Gastroesophageal sphincter (tissue), 3 donors: ENCODE data around the gene PCSK7.

Experiments
- POLR2AphosphoS5 ChIP-seq: sonication (generic); formaldehyde crosslinking; IDR thresholded peaks from one replicate; pipeline ENCODE4 v1.6.1; 2017; ENCODE audit warnings: antibody characterized with exemption
- TF ChIP-seq, protein P1 (sequence below), 4 experiments: fragments of 200-600 bp in 2 of 4; fragments of 450-650 bp in 2 of 4; sonication (generic) in 1 of 4; IDR thresholded peaks; one replicate each; pipeline ENCODE4 v1.5.1; 2017 to 2019; ENCODE audit warnings: antibody characterized with exemption in 4 of 4, mild to moderate bottlenecking in 2 of 4, moderate library complexity in 2 of 4

DNA sequence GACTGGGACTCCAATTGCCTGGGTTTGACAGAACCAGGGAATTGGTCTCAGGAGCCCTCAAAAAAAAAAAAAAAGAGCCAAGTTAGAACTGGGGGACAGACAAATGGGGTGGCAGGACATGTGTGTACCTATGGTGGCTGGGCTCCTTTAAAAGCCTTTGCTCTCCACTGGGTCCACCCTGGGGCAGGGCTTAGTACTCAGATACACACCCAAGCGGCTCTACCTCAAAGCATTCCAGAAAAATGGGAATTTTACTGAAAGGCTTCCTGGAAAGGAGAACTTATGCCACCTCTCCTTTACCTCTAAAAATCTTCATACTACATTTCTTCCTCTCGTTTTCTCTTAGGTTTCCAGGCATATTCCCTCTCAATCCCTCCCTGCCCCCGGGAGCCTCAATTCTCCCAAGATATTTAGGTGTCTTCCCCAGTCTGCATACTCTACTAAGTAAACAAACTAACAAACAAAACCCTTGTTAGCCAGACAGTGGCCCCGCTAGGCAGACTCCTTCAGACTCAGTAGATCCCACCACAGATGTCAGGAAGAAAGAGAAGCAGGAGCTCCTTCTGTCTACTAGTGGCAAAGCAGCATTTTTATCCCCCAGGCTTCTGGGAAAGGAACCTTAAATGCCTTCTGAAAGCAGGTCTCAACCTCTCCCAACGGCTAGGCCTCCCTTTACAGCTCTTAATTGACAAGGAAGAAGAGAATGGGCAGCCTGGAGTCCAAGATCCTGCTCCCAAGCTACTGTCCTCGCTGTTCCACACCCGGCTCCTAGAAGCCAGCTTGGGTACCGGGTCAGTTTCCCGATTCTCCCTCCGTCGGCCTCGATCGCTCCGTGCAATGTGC lies 653 bp downstream of the PCSK7 start:
- TF ChIP-seq, protein P1, sequence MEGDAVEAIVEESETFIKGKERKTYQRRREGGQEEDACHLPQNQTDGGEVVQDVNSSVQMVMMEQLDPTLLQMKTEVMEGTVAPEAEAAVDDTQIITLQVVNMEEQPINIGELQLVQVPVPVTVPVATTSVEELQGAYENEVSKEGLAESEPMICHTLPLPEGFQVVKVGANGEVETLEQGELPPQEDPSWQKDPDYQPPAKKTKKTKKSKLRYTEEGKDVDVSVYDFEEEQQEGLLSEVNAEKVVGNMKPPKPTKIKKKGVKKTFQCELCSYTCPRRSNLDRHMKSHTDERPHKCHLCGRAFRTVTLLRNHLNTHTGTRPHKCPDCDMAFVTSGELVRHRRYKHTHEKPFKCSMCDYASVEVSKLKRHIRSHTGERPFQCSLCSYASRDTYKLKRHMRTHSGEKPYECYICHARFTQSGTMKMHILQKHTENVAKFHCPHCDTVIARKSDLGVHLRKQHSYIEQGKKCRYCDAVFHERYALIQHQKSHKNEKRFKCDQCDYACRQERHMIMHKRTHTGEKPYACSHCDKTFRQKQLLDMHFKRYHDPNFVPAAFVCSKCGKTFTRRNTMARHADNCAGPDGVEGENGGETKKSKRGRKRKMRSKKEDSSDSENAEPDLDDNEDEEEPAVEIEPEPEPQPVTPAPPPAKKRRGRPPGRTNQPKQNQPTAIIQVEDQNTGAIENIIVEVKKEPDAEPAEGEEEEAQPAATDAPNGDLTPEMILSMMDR (IDR thresholded peaks at IDR 0.05), result no peak
- no peak for TF ChIP-seq POLR2AphosphoS5
